Measurements from ENCODE around the gene IRGQ.

GRCh38 chr19:43586346-43586745, 9.6 kb downstream of the IRGQ start:
- TF ChIP-seq ZNF571 (tag by site-specific recombination; IDR thresholded peaks at IDR 0.05) = no peak
- TF ChIP-seq, protein P1, sequence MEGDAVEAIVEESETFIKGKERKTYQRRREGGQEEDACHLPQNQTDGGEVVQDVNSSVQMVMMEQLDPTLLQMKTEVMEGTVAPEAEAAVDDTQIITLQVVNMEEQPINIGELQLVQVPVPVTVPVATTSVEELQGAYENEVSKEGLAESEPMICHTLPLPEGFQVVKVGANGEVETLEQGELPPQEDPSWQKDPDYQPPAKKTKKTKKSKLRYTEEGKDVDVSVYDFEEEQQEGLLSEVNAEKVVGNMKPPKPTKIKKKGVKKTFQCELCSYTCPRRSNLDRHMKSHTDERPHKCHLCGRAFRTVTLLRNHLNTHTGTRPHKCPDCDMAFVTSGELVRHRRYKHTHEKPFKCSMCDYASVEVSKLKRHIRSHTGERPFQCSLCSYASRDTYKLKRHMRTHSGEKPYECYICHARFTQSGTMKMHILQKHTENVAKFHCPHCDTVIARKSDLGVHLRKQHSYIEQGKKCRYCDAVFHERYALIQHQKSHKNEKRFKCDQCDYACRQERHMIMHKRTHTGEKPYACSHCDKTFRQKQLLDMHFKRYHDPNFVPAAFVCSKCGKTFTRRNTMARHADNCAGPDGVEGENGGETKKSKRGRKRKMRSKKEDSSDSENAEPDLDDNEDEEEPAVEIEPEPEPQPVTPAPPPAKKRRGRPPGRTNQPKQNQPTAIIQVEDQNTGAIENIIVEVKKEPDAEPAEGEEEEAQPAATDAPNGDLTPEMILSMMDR (tag by site-specific recombination; IDR thresholded peaks at IDR 0.05) = no peak
- no peak for TF ChIP-seq MZF1 (tag by site-specific recombination; IDR thresholded peaks at IDR 0.05; ENCODE audit: borderline replicate concordance)
- TF ChIP-seq, protein P2, sequence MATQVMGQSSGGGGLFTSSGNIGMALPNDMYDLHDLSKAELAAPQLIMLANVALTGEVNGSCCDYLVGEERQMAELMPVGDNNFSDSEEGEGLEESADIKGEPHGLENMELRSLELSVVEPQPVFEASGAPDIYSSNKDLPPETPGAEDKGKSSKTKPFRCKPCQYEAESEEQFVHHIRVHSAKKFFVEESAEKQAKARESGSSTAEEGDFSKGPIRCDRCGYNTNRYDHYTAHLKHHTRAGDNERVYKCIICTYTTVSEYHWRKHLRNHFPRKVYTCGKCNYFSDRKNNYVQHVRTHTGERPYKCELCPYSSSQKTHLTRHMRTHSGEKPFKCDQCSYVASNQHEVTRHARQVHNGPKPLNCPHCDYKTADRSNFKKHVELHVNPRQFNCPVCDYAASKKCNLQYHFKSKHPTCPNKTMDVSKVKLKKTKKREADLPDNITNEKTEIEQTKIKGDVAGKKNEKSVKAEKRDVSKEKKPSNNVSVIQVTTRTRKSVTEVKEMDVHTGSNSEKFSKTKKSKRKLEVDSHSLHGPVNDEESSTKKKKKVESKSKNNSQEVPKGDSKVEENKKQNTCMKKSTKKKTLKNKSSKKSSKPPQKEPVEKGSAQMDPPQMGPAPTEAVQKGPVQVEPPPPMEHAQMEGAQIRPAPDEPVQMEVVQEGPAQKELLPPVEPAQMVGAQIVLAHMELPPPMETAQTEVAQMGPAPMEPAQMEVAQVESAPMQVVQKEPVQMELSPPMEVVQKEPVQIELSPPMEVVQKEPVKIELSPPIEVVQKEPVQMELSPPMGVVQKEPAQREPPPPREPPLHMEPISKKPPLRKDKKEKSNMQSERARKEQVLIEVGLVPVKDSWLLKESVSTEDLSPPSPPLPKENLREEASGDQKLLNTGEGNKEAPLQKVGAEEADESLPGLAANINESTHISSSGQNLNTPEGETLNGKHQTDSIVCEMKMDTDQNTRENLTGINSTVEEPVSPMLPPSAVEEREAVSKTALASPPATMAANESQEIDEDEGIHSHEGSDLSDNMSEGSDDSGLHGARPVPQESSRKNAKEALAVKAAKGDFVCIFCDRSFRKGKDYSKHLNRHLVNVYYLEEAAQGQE (tag by site-specific recombination; IDR thresholded peaks at IDR 0.05) = no peak
- TF ChIP-seq PBX3 (CRISPR knock-in tag; IDR thresholded peaks at IDR 0.05) = no peak
